ENCODE results near the gene TRPC3.

TRPC3 gene

GRCh38 chr4:121923306-121923705 is 28.6 kb downstream of the TRPC3 start:
- no peak for DNase-seq (ENCODE audit: low read depth)
- no peak for TF ChIP-seq CTCF (IDR thresholded peaks at IDR 0.05; ENCODE audit: control insufficient read depth, insufficient read depth, low read depth, low read length, missing control alignments)
- no peak overlapping the region for H3K4me3 ChIP-seq (ENCODE audit: control insufficient read depth, low read depth, low read length)

- no peak for DNase-seq (ENCODE audit: low read depth)
- no peak overlapping the region for H3K4me3 ChIP-seq (ENCODE audit: control insufficient read depth, low read depth, low read length)
- TF ChIP-seq CTCF (IDR thresholded peaks at IDR 0.05; ENCODE audit: control insufficient read depth, insufficient read depth, low read depth, low read length, missing control alignments), result no peak
Observed at GRCh38 chr4:121913667-121914066, 38.2 kb downstream of the TRPC3 start.

- DNase-seq (ENCODE audit: low read depth), result no peak
- no peak overlapping the region for H3K4me3 ChIP-seq (ENCODE audit: control insufficient read depth, low read depth, low read length)
- no peak for TF ChIP-seq CTCF (IDR thresholded peaks at IDR 0.05; ENCODE audit: control insufficient read depth, insufficient read depth, low read depth, low read length, missing control alignments)
Observed at GRCh38 chr4:121908346-121908745, 43.5 kb downstream of the TRPC3 start.

- no peak overlapping the region for H3K4me3 ChIP-seq (ENCODE audit: control insufficient read depth, low read depth, low read length)
- peak; percentile 81 for TF ChIP-seq CTCF (IDR thresholded peaks at IDR 0.05; ENCODE audit: control insufficient read depth, insufficient read depth, low read depth, low read length, missing control alignments)
- peak; percentile 16 for DNase-seq (ENCODE audit: low read depth)
Observed at GRCh38 chr4:121900132-121900983, 51.5 kb downstream of the TRPC3 start.

- TF ChIP-seq CTCF (IDR thresholded peaks at IDR 0.05; ENCODE audit: control insufficient read depth, insufficient read depth, low read depth, low read length, missing control alignments), result no peak
- H3K4me3 ChIP-seq (ENCODE audit: control insufficient read depth, low read depth, low read length), result no peak overlapping the region
- no peak for DNase-seq (ENCODE audit: low read depth)
Observed at GRCh38 chr4:121898150-121898549, 53.7 kb downstream of the TRPC3 start.

GRCh38 chr4:121888134-121888533 is 63.7 kb downstream of the TRPC3 start:
- no peak for DNase-seq (ENCODE audit: low read depth)
- H3K4me3 ChIP-seq (ENCODE audit: control insufficient read depth, low read depth, low read length), result no peak overlapping the region
- no peak for TF ChIP-seq CTCF (IDR thresholded peaks at IDR 0.05; ENCODE audit: control insufficient read depth, insufficient read depth, low read depth, low read length, missing control alignments)

All from AG09309 (cell line).